Stimulated activated CD8-positive, alpha-beta memory T cell treated with anti-CD3 and anti-CD28 coated beads, Interleukin-15, amount 100 ng/mL, for 48 hours (primary cell): ENCODE measurements around the gene ZNF260.
"Not testable (repeated sequence)": the region's sequence is repeated elsewhere in the genome, so short reads cannot be mapped to it uniquely, and the experiment has no call there.

Source experiments
- DNase-seq, 2 donors: peaks; one replicate each; pipeline ENCODE4 v3.0.0-alpha.2; 2020; ENCODE audit warnings: low read depth in 2 of 2

The ZNF260 gene

DNA sequence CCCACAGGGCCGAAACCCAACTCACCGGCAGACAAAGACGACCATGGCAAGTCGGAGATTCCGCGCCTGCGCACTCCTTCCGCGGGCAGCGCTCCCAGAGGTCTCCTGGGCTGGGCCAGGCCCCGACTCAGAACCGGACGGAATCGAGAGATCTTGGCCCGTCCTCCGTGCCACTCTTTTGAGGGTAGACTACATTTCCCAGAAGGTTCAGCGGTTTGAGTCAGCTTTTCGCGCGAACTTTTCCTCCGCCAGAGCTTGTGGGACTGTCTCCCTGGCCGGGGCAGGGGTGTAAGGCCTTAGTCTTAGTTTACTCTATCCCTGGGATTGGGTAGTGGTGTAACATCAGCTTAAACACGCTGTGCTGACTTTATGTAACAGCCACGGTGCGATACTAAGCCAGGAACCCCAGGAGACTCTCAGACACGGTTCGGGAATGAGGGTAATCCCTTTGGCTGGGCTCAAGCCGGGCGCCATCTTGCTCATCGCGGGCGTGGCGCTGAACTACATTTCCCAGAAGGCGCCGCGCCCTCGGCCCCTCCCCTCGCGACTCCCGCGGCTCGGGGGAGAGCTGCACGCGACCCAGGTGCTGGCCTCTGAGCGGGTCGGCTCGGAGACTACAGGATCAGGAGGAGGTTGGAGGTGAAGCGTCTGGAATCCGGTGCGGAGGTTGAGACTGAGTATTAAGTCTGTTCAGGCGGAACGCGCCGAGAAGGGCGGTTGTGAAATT lies at the start of gene ZNF260:
Gene ZNF260 (minus strand): TSS at position 78 of the 727 bp plus-strand sequence. CDS start 13,033 bp downstream, outside the sequence.
- peak; percentile 87 to 91 for DNase-seq

- no peak for DNase-seq
These were observed 49.4 kb upstream of the ZNF260 start for GRCh38 chr19:36577271-36577996.

GRCh38 chr19:36574741-36575140 lies 46.7 kb upstream of the ZNF260 start:
- DNase-seq: no peak

DNA sequence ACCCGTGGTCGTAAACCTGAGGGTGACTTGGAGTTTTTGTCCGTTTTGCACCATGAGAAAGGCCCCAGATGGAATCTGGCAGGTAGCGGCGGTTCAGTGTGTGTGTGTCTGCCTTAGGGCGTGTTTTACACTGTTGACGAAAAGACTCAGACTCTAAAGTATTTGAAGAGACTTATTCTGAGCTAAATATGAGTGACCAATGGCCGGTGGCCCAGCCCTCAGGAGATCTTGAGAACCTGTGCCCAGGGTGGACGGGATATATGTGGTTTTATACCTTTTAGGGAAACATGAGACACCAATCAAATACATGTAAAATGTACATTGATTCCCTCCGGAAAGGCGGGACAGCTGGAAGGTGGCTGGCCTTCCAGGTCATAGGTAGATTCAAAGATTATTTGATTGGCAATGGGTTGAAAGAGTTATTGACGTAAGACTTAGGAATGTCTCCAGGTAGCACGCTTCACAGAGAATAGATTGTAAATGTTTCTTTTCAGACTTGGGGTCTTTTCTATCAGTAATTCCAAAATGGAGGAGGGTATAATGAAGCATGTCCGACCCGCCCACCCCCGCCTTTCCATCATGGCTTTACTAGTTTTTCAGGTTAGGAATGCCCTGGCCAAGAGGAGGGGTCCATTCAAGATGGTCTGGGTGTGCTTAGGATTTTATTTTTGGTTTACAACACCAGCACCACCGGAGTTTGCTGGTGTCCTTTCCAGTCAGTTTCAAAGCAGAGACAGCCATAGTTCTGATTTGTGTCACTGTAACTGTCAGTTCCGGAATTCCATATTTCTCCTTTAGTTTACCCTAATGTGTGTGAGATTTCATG lies 46.0 kb upstream of the ZNF260 start:
- DNase-seq: no peak

GRCh38 chr19:36573020-36573894 lies 45.2 kb upstream of the ZNF260 start, which contains the start of gene ZNF529:
Gene ZNF529 (minus strand): TSS chr19:36573292. CDS start chr19:36572346, 946 bp downstream.
- peak; percentile 79 for DNase-seq

GRCh38 chr19:36572593-36573019 lies 44.5 kb upstream of the ZNF260 start:
- DNase-seq: no peak

DNA sequence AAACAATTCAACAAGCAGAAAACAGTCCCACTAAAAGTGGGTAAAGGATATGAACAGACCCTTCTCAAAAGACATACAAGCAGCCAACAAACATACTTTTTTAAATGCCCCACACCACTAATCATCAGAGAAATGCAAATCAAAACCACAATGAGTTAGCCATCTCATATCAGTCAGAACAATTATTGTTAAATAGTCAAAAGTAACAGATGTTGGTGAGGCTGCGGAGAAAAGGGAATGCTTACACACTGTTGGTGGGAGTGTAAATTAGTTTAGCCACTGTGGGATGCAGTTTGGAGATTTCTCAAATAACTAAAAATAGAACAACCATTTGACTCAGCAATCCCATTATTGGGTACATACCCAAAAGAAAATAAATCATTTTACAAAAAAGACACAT lies 36.3 kb upstream of the ZNF260 start:
- no peak for DNase-seq

DNA sequence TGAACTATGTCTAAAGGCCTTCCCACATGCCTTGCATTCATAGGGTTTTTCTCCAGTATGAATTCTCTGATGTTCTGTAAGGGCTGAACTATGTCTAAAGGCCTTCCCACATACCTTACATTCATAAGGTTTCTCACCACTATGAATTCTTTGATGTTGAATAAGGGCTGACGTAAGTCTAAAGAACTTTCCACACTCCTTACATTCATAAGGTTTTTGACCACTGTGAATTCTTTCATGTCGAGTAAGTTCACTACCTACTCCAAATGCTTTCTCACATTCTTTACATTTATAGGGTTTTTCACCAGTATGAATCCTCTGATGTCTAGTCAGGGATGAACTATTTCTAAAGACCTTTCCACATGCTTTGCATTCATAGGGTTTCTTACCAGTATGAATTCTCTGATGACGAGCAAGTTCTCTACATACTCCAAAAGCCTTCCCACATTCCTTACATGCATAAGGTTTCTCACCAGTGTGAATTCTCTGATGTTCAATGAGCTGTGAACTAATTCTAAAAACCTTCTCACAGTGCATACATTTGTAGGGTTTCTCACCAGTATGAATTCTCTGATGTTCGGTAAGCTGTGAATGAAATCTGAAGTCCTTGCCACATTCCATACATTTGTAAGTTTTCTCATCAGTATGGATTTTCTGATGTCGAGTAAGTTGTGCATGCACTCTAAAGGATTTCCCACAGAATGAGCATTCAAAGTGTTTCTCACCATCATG lies 19.1 kb upstream of the ZNF260 start:
- DNase-seq: no peak

- peak in 1 of 2 donors; percentile 10 for DNase-seq
These were observed 949 bp upstream of the ZNF260 start for GRCh38 chr19:36528921-36529518.

GRCh38 chr19:36527873-36528193 lies 238 bp downstream of the ZNF260 start:
- DNase-seq: no peak

DNA sequence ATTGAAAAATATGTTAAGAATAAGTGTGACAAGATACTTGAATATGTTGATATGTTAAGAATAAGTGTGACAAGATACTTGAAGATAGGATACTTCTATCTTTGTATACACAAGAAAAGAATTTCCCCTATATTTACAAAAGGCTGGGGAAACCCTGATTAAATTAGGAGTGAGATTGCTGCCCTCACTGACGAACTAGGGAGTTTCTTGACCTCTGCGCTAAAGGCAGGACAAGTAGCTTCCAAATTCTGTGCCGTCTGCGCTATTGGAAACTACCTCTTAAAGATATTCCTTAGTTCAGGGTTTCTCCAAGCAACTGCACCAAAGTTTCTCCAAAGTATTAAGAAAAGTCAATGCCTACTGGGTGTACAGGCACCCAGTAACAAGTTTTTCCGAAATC lies 730 bp downstream of the ZNF260 start:
- no peak for DNase-seq

DNA sequence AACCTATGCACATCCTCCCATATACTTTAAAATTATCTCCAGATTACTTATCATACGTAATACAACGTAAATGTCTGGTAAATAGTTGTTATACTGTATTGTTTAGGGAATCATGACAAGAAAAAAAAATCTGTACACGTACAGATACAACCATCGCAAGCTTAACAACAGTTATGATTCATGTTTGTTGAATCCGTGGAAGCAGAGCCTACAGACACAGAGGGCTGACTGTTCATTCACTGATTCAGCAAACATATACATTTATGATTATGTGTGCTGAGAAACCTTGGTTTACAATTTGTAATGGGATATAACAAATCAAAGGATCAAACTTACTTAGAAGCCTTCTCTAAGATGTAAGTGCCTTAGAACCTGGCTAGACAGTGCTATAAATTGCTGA lies 1.5 kb downstream of the ZNF260 start:
- DNase-seq: no peak

GRCh38 chr19:36524617-36525016 lies 3.5 kb downstream of the ZNF260 start:
- DNase-seq: no peak

- no peak for DNase-seq
These were observed 14.0 kb downstream of the ZNF260 start for GRCh38 chr19:36514012-36514612.

DNA sequence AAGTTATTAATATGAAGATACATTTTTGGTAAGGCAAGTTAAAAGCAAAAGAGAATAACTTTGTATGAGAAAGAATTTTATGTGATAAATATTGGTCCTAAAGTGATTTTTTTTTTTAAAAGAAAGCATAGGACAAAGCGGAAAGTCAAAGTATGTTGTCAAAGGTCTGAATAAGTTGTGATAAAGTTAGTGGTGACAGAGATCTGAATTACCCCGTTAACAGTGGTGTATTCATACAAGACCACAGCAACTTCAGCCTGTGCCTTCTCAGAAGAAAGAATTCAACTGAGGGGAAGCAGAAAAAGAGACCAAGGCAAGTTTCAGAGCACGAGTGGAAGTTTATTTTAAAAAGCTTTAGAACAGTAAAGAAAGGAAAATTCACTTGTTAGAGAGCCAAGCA lies 19.7 kb downstream of the ZNF260 start:
- no peak for DNase-seq

GRCh38 chr19:36501973-36502372 lies 26.1 kb downstream of the ZNF260 start:
- DNase-seq: no peak

- DNase-seq: no peak
These were observed 31.1 kb downstream of the ZNF260 start for GRCh38 chr19:36497001-36497400.

DNA sequence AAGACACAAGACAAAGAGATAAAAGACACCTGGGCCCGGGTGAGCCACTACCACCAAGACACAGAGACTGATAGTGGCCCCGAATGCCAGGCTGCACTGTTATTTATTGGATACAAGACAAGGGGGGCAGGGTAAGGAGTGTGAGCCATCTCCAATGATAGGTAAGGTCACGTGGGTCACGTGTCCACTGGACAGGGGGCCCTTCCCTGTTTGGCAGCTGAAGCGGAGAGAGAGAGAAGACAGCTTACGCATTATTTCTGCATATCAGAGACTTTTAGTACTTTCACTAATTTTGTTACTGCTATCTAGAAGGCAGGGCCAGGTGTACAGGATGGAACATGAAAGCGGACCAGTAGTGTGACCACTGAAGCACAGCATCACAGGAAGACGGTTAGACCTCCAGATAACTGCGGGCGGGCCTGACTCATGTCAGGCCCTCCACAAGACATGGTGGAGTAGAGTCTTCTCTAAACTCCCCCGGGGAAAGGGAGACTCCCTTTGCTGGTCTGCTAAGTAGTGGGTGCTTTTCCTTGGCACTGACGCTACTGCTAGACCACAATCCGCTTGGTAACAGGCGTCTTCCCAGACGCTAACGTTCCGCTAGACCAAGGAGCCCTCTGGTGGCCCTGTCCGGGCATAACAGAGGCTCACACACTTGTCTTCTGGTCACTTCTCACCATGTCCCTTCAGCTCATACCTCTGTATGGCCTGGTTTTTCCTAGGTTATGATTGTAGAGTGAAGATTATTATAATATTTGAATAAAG lies 35.2 kb downstream of the ZNF260 start:
- DNase-seq: peak in 1 of 2 donors; percentile 3

- DNase-seq: not testable (repeated sequence)
These were observed 37.2 kb downstream of the ZNF260 start for GRCh38 chr19:36490846-36491245.
